NCI-H1436 (cell line): ENCODE measurements around the gene ALPG.
A peak's percentile ranks its signal among the peaks of the same experiment; 100 is the strongest.
"Not testable (repeated sequence)": the region's sequence is repeated elsewhere in the genome, so short reads cannot be mapped to it uniquely, and the experiment has no call there.

Experiments
- DNase-seq: peaks from one replicate; lab custom pipeline; 2025; lab: John Stamatoyannopoulos, UW

Gene ALPG

GRCh38 chr2:232420463-232421188, 14.0 kb downstream of the ALPG start:
- peak; percentile 49 for DNase-seq

DNA sequence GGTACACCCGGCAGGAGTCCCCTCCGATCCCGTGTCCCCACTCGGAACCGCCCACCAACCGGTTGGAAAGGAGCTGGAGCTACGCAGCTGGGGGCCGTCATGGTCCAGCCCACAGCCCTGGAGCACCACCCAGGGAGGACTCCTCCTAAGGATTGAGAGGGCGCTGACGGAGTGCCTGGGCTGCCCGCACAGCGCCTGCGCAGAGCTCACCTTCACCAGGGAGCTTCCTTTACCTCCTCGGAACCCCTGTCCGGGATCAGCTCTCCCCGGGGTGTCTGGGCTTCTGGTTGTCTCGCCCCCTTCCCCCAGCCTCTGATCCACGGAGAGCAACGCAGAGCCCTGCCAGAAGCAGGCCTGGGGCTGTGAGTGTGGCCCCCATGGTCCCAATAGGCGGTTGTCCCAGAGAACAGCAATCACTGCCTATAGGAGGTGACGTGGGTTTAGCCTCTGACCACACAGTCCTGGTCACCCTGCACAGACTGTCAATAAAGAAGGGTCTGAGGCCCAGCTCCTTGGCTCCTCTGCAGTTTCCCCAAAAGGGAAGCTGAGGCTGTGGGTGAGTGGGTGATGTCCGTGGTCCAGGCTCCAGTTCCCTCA, 14.6 kb downstream of the ALPG start:
- DNase-seq = no peak

DNA sequence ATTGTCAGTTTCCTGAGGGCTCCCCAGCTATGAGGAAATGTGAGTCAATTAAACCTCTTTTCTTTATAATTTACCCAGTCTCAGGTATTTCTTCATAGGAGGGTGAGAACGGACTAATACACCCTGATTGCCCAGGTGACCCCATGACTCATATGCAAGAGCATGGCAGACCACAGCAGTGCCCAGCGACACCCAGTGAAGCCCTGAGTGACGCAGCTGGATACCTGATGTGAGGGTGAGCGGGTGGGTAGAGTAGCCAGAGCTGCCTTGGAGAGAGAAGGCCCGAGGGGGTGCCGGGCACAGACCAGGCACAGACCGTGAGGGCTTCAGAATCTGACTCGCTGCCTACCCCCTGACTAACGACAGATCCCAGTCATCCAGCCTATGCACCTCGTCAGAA, 15.4 kb downstream of the ALPG start:
- no peak for DNase-seq

- DNase-seq = not testable (repeated sequence)
Observed at GRCh38 chr2:232422996-232423395, 16.4 kb downstream of the ALPG start.

DNA sequence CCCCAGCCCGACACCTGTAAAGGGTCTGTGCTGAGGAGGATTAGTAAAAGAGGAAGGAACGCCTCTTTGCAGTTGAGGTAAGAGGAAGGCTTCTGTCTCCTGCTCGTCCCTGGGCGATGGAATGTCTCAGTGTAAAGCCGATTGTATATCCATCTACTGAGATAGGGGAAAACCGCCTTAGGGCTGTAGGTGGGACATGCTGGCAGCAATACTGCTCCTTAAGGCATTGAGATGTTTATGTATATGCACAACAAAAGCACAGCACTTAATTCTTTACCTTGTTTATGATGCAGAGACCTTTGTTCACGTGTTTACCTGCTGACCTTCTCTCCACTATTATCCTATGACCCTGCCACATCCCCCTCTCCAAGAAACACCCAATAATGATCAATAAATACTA, 16.8 kb downstream of the ALPG start:
- not testable (repeated sequence) for DNase-seq

- DNase-seq = no peak
Observed at GRCh38 chr2:232431705-232432590, 25.3 kb downstream of the ALPG start.

GRCh38 chr2:232432598-232433184, 26.0 kb downstream of the ALPG start:
- DNase-seq = no peak

DNA sequence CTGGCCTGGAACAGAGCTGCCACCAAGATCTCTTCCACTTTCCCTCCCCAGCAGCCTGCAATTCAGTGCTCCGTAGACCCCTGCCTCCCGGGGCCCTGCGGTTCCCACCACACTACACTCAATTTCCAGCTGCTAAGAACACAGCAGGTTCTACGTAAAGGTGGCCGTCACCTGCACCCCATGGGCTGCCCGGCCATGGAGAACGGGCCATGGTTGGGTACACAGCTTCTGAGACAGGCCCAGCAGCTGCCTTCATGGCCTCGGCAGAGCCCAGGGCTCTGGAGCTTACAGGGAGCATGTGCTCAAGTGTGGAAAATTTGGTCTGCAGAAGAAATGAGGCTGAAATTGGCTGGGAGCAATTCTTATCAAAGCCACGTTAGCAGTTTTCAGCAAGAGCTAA, 27.0 kb downstream of the ALPG start:
- not testable (repeated sequence) for DNase-seq

- no peak for DNase-seq
Observed at GRCh38 chr2:232434091-232434490, 27.4 kb downstream of the ALPG start.

GRCh38 chr2:232434563-232435374, 28.1 kb downstream of the ALPG start:
- DNase-seq = no peak

DNA sequence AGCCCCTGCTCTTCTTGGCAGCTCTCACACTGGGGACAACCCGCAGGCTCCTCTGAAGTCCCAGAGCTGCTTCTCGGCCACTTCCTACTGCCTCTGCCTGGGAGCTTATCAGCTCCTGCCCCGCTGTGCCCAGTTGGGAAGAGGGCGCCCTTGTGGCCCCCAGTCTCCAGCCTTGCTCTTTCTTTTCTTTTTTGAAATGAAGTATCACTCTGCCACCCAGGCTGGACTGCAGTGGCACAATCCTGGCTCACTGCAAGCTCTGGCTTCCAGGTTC, 28.7 kb downstream of the ALPG start:
- no peak for DNase-seq

DNA sequence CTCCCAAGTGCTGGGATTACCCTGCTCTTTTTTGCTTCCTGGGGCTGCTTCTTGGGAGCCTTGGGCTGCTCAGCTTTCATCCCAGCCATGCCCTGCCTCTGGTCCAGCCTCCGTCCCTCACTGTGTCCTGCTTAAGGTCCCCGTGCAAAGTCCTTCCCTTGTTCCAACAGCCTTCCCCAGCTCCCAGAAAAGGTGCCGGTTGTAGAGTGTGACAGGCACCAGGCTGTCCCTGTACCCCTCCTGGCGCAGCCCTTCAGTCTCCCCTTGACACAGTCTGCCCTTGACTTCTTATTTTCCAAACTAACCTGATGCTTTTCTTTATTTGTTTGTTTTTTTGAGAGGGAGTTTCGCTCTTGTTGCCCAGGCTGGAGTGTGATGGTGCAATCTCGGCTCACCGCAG, 29.2 kb downstream of the ALPG start:
- DNase-seq = no peak

- DNase-seq = no peak
Observed at GRCh38 chr2:232436381-232437194, 29.9 kb downstream of the ALPG start.

DNA sequence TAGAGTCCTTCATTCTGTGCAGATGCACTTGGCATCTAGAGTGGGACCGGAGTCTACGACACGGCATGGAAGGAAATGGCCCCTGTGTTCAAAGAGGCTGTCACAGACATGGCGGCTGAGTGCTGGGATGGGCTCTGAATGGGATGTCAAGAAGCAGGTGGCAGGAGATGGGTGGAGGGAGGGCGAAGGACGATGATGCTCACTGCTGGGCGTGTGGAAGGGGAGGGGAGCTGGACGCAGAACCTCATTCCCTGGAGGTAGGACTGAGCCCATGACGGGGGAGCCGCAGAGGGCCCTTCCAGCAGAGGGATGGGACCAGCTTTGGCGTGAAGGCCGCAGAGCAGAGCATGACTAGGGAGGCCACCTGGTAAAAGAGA, 30.5 kb downstream of the ALPG start:
- DNase-seq = no peak

DNA sequence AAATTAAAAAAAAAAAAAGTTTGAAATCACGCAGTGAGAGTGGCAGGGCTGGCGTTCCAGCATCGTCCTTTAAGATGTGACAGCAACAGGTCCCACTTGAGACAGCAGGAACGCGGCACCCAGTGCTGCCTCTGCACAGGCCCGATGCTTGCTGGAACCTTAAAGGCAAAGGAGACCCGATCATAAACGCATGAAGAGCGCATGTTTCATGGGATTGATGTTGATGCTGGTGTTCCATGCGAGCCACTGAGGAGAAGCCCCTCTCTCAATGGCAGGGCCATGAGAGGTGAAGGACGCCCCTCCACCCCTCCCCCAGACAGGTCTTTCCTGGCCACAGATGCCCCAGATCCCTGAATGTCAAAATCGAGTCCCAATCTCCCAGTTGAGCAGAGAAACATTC, 31.4 kb downstream of the ALPG start:
- no peak for DNase-seq

- no peak for DNase-seq
Observed at GRCh38 chr2:232438951-232439757, 32.5 kb downstream of the ALPG start.

DNA sequence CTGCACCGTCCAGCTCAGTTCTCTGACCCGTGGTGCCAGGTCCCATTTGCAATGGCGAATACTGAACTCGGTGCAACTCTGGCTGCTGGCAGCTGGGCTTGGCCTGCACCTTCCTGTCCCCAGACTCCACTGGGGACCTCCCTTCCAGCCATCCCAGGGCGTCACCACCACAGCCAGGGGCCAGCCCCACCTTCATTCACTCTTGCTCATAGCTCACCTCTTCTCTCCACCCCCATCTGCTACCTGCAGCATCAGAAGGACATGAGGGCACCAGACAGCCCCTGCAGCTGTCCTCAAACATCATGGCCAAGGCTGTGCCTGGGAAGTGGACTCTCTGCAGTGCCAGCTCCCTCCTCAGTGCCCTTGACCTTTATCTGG, 33.1 kb downstream of the ALPG start:
- DNase-seq = no peak

DNA sequence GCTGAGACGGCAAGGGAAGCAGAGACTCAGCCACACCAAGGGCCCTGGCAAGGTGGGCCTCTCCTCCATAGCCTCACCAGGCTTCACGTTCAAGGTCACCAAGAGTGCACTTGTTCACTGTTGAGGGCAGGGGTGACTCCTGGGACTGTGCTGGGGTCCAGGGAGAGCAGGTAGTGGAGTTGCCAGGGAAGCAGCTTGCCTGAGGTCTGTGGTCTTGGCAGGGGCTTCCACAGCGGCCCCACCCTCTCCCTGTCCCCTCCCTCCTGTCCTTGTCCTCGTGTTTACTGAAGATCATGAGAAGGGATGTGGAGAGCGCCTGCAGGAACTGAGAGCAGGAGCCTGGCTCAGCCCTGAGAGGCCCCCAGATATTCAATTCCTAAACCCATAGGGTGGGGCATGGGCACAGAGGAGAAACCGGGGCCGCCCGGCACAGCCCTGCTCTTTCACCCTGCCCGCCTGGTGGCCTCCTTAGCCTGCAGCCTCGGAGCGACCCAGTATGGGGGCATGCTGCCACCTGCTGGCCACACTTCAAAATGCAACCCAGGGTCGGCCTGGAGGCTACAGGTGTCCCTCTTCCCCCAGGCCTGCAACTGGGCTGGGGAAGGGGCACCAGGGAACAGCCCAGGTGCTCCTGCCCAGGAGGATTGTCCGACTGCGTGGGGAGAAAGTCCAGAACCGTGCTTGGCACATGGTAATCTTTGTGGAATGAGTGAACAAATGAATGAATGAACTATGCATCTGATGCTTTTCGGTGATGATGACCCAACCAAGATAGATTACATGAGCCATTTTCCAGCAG, 33.8 kb downstream of the ALPG start:
- DNase-seq = peak; percentile 59

GRCh38 chr2:232441147-232441651, 34.6 kb downstream of the ALPG start:
- DNase-seq = no peak
